ENCODE measurements around the gene RTN4. TPM values are rescaled to one million over a fixed set of nuclear protein-coding genes. Genes with fewer than 3 reads are reported as not detected.

The RTN4 gene
- total and polyA plus RNA-seq, 2 of the 4 experiments (the other 2 are of a cell fraction) = 77.8 to 588 TPM

DNA sequence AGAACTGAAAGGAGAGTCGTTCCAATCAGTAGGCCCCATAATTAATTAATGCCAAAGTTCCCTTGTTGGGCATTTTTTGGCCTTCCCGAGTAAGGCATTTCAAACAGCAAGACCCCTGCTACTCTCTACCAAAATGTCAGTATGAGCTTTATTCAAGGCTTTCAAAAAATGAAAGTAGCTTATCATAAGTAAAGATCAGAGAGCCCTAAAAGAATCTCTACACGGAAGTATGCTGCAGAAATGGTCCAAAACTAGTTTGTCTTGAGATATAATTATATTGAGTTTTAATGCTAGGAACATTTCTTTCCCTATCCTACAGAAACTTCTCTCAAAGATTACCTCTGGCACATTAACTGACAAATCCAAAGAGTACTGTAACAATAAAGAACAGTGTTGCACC is 43.9 kb downstream of the RTN4 start:
- DNase-seq = no peak
- dilution Hi-C loops (cut with HindIII; ENCODE audit: low sequenced_read_pairs, unreplicated experiment) = loop anchor here (25.0 kb wide), 1 partner anchor 156 kb away; no protein-coding TSS in a partner anchor

More for the DNA sequence above, 43.9 kb downstream of the RTN4 start:
- no peak overlapping the region for H3K27ac ChIP-seq (ENCODE audit: insufficient read depth, low read length)
- no peak overlapping the region for H3K56ac ChIP-seq (ENCODE audit: extremely low read depth, insufficient read depth, low read length)
- H3K9me1 ChIP-seq (ENCODE audit: insufficient read depth, low read length) = peaks cover 8% of the 10 kb centered on the region
- TF ChIP-seq, protein P1, sequence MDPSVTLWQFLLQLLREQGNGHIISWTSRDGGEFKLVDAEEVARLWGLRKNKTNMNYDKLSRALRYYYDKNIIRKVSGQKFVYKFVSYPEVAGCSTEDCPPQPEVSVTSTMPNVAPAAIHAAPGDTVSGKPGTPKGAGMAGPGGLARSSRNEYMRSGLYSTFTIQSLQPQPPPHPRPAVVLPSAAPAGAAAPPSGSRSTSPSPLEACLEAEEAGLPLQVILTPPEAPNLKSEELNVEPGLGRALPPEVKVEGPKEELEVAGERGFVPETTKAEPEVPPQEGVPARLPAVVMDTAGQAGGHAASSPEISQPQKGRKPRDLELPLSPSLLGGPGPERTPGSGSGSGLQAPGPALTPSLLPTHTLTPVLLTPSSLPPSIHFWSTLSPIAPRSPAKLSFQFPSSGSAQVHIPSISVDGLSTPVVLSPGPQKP (IDR thresholded peaks at IDR 0.05; ENCODE audit: borderline replicate concordance, low read depth, low read length) = no peak
- TF ChIP-seq FOS (IDR thresholded peaks at IDR 0.05; ENCODE audit: low read depth, low read length) = no peak
- TF ChIP-seq, protein P2, sequence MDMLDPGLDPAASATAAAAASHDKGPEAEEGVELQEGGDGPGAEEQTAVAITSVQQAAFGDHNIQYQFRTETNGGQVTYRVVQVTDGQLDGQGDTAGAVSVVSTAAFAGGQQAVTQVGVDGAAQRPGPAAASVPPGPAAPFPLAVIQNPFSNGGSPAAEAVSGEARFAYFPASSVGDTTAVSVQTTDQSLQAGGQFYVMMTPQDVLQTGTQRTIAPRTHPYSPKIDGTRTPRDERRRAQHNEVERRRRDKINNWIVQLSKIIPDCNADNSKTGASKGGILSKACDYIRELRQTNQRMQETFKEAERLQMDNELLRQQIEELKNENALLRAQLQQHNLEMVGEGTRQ (IDR thresholded peaks at IDR 0.05; ENCODE audit: low read depth, low read length) = no peak
- no peak for TF ChIP-seq NFE2L2 (IDR thresholded peaks at IDR 0.05; ENCODE audit: low read depth, low read length)
- no TSS peak for BruUV-seq (replicated peaks)
- no peak overlapping the region for H3K4me3 ChIP-seq (ENCODE audit: insufficient read depth, low read depth, low read length)
- H4K20me1 ChIP-seq (ENCODE audit: insufficient read depth, low read length) = peaks cover 99% of the 10 kb centered on the region
- peaks cover 0 to 31% of the 10 kb centered on the region in 2 experiments; a peak in 2 of 4 replicates for H3K79me1 ChIP-seq (ENCODE audit: low read depth in 1 of 2, low read length in 2 of 2)
- H3K14ac ChIP-seq (replicated peaks; ENCODE audit: low read depth, low read length) = no peak overlapping the region
- H3K4ac ChIP-seq (ENCODE audit: low read depth, low read length) = no peak overlapping the region
- no peak overlapping the region for H4K5ac ChIP-seq (ENCODE audit: low read depth, low read length)
- ChIA-PET CTCF (interaction anchor here (1.0 kb wide), 1 partner anchor 11 kb away, joined by 3 read pairs; no protein-coding TSS in a partner anchor), POLR2A (ENCODE audit: unreplicated experiment) (no interaction called here)
- no peak overlapping the region for H2BK15ac ChIP-seq (ENCODE audit: low read depth, low read length)
- H2BK5ac ChIP-seq (ENCODE audit: low read depth, low read length, poor library complexity, severe bottlenecking) = no peak overlapping the region
- H4K91ac ChIP-seq (ENCODE audit: insufficient read depth, low read depth, low read length) = no peak overlapping the region
- no peaks in the 10 kb centered on the region for H3K9me3 ChIP-seq (ENCODE audit: control insufficient read depth, insufficient read depth, low read length)
- H2AFZ ChIP-seq (replicated peaks; ENCODE audit: low read length, poor library complexity) = no peak overlapping the region
- no peaks in the 10 kb centered on the region for H3K27me3 ChIP-seq (ENCODE audit: control insufficient read depth, insufficient read depth, low read length)
- H4K8ac ChIP-seq (ENCODE audit: low read depth in 2 of 2, low read length in 2 of 2) = no peak overlapping the region
- no CpG with 5 or more reads among the region's 3 CpGs for WGBS, 2 experiments (ENCODE audit: extremely low coverage in 2 of 2, insufficient read length in 1 of 2)
- H3K9ac ChIP-seq (ENCODE audit: low read depth, low read length) = no peak overlapping the region
- H2AK9ac ChIP-seq (replicated peaks; ENCODE audit: low read depth, low read length, poor library complexity) = no peak overlapping the region
- in situ Hi-C loops (cut with MboI; ENCODE audit: low sequenced_read_pairs) = no loop called here
- intact Hi-C loops (cut with micrococcal nuclease) = no loop called here
- H3K4me1 ChIP-seq (ENCODE audit: control insufficient read depth, insufficient read depth, low read length) = peaks cover 25% of the 10 kb centered on the region
- H2BK120ac ChIP-seq (ENCODE audit: low read depth, low read length) = no peak overlapping the region
- H2AK5ac ChIP-seq (ENCODE audit: low read depth, low read length) = no peak overlapping the region
- no peaks in the 10 kb centered on the region; the same call in 1 of the 2 replicates for H3K36me3 ChIP-seq (ENCODE audit: control insufficient read depth, insufficient read depth, low read length)
- no peak overlapping the region for H3K23ac ChIP-seq (ENCODE audit: low read depth, low read length)
- no peak for ATAC-seq (ENCODE audit: low read depth)
- H3K18ac ChIP-seq (ENCODE audit: low read depth, low read length) = no peak overlapping the region
- H2BK20ac ChIP-seq (ENCODE audit: low read depth, low read length) = no peak overlapping the region
- no peak overlapping the region; the same call in 1 of the 2 replicates for H3K4me2 ChIP-seq (ENCODE audit: low read depth, low read length)
